Keratinocyte (primary cell): ENCODE measurements around the gene NR3C2. TPM values are rescaled to one million over a fixed set of nuclear protein-coding genes. Genes with fewer than 3 reads are reported as not detected.

Source experiments
- DNase-seq: peaks from one replicate; pipeline ENCODE4 v3.0.0-alpha.2; 2011; ENCODE audit warnings: low read depth, missing footprints, low spot score
- FAIRE-seq: peaks from 2 replicates; lab custom pipeline; 2011; peaks lifted over from hg19 to GRCh38; lab: Jason Lieb, UNC
- H2AFZ ChIP-seq: 2 replicates; pipeline ENCODE4 v1.6.0; 2012; ENCODE audit warnings: low read length, control low read depth, inconsistent platforms; ENCODE audit not compliant: control insufficient read depth
- H3K27ac ChIP-seq: 2 replicates; pipeline ENCODE4 v1.5.1; 2011; ENCODE audit warnings: low read length; ENCODE audit not compliant: control insufficient read depth, insufficient read depth
- H3K27me3 ChIP-seq: 3 replicates; pipeline ENCODE4 v1.6.0; 2011; ENCODE audit warnings: low read length; ENCODE audit not compliant: control insufficient read depth, insufficient read depth; ENCODE audit errors: extremely low read depth
- H3K36me3 ChIP-seq, 2 experiments: 2 replicates in 1 of 2; 3 replicates in 1 of 2; pipeline ENCODE4 v1.5.1; 2011; ENCODE audit warnings: low read length in 2 of 2, mild to moderate bottlenecking in 1 of 2; ENCODE audit not compliant: control insufficient read depth in 2 of 2, insufficient read depth in 2 of 2; ENCODE audit errors: extremely low read depth in 1 of 2
- H3K4me1 ChIP-seq: 3 replicates; pipeline ENCODE4 v1.5.1; 2011; ENCODE audit warnings: low read length; ENCODE audit not compliant: control insufficient read depth, insufficient read depth; ENCODE audit errors: extremely low read depth
- H3K4me2 ChIP-seq: 3 replicates; pipeline ENCODE4 v1.6.0; 2011; ENCODE audit warnings: low read depth, low read length; ENCODE audit not compliant: control insufficient read depth, insufficient read depth; ENCODE audit errors: extremely low read depth
- H3K4me3 ChIP-seq, 3 experiments: fragments of 200-600 bp in 1 of 3; sonication (generic) in 1 of 3; 2 replicates in 2 of 3; 3 replicates in 1 of 3; pipeline ENCODE4 v1.5.1; 2011 to 2016; ENCODE audit warnings: low read length in 3 of 3, mild to moderate bottlenecking in 3 of 3, control low read depth in 2 of 3, inconsistent platforms in 1 of 3, low read depth in 1 of 3, mixed read lengths in 1 of 3, mixed run types in 1 of 3, moderate library complexity in 1 of 3; ENCODE audit not compliant: control insufficient read depth in 2 of 3, insufficient read depth in 2 of 3; ENCODE audit errors: extremely low read depth in 1 of 3
- H3K79me2 ChIP-seq: 2 replicates; pipeline ENCODE4 v1.6.0; 2012; ENCODE audit warnings: low read length; ENCODE audit not compliant: control insufficient read depth, insufficient read depth
- H3K9ac ChIP-seq: 3 replicates; pipeline ENCODE4 v1.6.0; 2011; ENCODE audit warnings: low read length; ENCODE audit not compliant: control insufficient read depth, insufficient read depth; ENCODE audit errors: extremely low read depth
- H3K9me1 ChIP-seq: 3 replicates; pipeline ENCODE4 v1.6.0; 2011; ENCODE audit warnings: low read length; ENCODE audit not compliant: control insufficient read depth, insufficient read depth; ENCODE audit errors: extremely low read depth
- H3K9me3 ChIP-seq: 2 replicates; pipeline ENCODE4 v1.5.1; 2012; ENCODE audit warnings: low read depth, low read length; ENCODE audit not compliant: control insufficient read depth
- H4K20me1 ChIP-seq: 3 replicates; pipeline ENCODE4 v1.6.0; 2011; ENCODE audit warnings: low read length; ENCODE audit not compliant: control insufficient read depth, insufficient read depth; ENCODE audit errors: extremely low read depth
- EZH2 ChIP-seq: IDR thresholded peaks from one replicate; pipeline ENCODE4 v1.6.1; 2012; ENCODE audit warnings: inconsistent platforms, mild to moderate bottlenecking, low read length, moderate library complexity
- dilution Hi-C: fragments of 300-500 bp; cut with MboI; formaldehyde crosslinking; loops from one replicate; pipeline ENCODE4 v1.7.0; 2020; ENCODE audit warnings: low sequenced_read_pairs; ENCODE audit not compliant: extremely low pct_ligation_motif_present
- polyA plus RNA-seq, 5 experiments: library from polyadenylated mRNA; depleted of rRNA in 3 of 5; stranded (reverse) in 3 of 5; stranded (forward) in 1 of 5; unstranded in 1 of 5; fragments of >200 nt; gene quantifications; 1 replicate in 1 of 5; 2 replicates in 3 of 5; 3 replicates in 1 of 5; pipeline versions ENCODE4 v1.2.1 to v1.2.3, GENCODE V29; 2011 to 2012; ENCODE audit warnings: missing spikeins in 2 of 5, low read depth in 1 of 5, low replicate concordance in 1 of 5
- TF ChIP-seq, protein P1 (sequence below), 3 experiments: IDR thresholded peaks in 1 of 3; conservative IDR thresholded peaks in 1 of 3; optimal IDR thresholded peaks in 1 of 3; 2 replicates in 2 of 3; 3 replicates in 1 of 3; pipeline versions ENCODE3 to v1.5.1; 2011; ENCODE audit warnings: low read length in 3 of 3, mild to moderate bottlenecking in 3 of 3, moderate library complexity in 2 of 3, control low read depth in 1 of 3, inconsistent platforms in 1 of 3; ENCODE audit not compliant: insufficient read depth in 2 of 3; ENCODE audit errors: extremely low read depth in 1 of 3

Gene NR3C2
- polyA plus RNA-seq, 1 donor (not counting 4 experiments of a cell fraction or from before 2014, with no cell fraction given) = 1.5 TPM

DNA sequence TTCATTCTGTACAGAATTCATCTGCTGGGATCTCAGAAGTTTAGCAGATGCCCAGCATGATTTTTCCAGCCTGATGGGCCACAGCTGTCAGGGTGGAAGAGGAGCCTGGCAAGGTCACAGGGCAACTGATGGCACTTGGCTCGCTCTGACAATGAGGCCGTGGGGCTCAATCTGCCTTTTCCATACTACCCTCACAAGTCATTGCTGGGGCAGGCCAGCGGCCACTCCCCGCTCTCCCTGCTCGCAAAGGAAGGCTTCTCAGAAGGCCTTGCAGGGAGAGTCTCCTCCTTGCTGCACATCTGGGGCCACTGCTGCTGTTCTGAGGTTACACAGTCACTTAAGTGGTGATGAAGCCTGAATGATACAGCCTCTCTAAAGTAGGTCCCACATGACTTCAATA is 349.1 kb downstream of the NR3C2 start:
- H3K9ac ChIP-seq = no peak overlapping the region
- no peak overlapping the region for H3K27ac ChIP-seq
- H3K4me3 ChIP-seq = no peak overlapping the region
- H3K9me3 ChIP-seq = no peaks in the 10 kb centered on the region
- DNase-seq (no peak), FAIRE-seq (no peak)
- H3K79me2 ChIP-seq = no peaks in the 10 kb centered on the region
- dilution Hi-C loops = no loop called here
- TF ChIP-seq EZH2 = no peak
- TF ChIP-seq, protein P1, sequence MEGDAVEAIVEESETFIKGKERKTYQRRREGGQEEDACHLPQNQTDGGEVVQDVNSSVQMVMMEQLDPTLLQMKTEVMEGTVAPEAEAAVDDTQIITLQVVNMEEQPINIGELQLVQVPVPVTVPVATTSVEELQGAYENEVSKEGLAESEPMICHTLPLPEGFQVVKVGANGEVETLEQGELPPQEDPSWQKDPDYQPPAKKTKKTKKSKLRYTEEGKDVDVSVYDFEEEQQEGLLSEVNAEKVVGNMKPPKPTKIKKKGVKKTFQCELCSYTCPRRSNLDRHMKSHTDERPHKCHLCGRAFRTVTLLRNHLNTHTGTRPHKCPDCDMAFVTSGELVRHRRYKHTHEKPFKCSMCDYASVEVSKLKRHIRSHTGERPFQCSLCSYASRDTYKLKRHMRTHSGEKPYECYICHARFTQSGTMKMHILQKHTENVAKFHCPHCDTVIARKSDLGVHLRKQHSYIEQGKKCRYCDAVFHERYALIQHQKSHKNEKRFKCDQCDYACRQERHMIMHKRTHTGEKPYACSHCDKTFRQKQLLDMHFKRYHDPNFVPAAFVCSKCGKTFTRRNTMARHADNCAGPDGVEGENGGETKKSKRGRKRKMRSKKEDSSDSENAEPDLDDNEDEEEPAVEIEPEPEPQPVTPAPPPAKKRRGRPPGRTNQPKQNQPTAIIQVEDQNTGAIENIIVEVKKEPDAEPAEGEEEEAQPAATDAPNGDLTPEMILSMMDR (optimal IDR thresholded peaks at IDR 0.05 in 1 of 3, IDR thresholded peaks at IDR 0.05 in 1 of 3, conservative IDR thresholded peaks at IDR 0.05 in 1 of 3; ENCODE audit: extremely low read depth in 1 of 3, insufficient read depth in 2 of 3, low read length in 3 of 3) = no peak
- no peaks in the 10 kb centered on the region for H3K4me1 ChIP-seq
- H3K4me2 ChIP-seq = no peak overlapping the region
- no peaks in the 10 kb centered on the region for H3K9me1 ChIP-seq
- H4K20me1 ChIP-seq = no peaks in the 10 kb centered on the region
- no peak overlapping the region for H2AFZ ChIP-seq
- no peaks in the 10 kb centered on the region for H3K27me3 ChIP-seq
- H3K36me3 ChIP-seq = no peaks in the 10 kb centered on the region

GRCh38 chr4:148092316-148093014 is 349.7 kb downstream of the NR3C2 start:
- dilution Hi-C loops = no loop called here
- TF ChIP-seq EZH2 = no peak
- TF ChIP-seq, protein P1 (optimal IDR thresholded peaks at IDR 0.05 in 1 of 3, IDR thresholded peaks at IDR 0.05 in 1 of 3, conservative IDR thresholded peaks at IDR 0.05 in 1 of 3; ENCODE audit: extremely low read depth in 1 of 3, insufficient read depth in 2 of 3, low read length in 3 of 3) = no peak

More at GRCh38 chr4:148092316-148093014, 349.7 kb downstream of the NR3C2 start:
- Histone ChIP-seq H4K20me1 (no peaks in the 10 kb centered on the region), H3K9me1 (no peaks in the 10 kb centered on the region), H3K4me1 (no peaks in the 10 kb centered on the region), H3K9me3 (no peaks in the 10 kb centered on the region), H3K9ac (no peak overlapping the region), H3K27ac (no peak overlapping the region), H2AFZ (no peak overlapping the region), H3K36me3 (no peaks in the 10 kb centered on the region), H3K79me2 (no peaks in the 10 kb centered on the region), H3K4me3 (no peak overlapping the region), H3K4me2 (no peak overlapping the region), H3K27me3 (no peaks in the 10 kb centered on the region)
- FAIRE-seq (no peak), DNase-seq (no peak)
